HFFc6 (cell line): Measurements from ENCODE around the gene CHRDL1. TPM values are rescaled to one million over a fixed set of nuclear protein-coding genes. Genes with fewer than 3 reads are reported as not detected.

Source experiments
- DNase-seq: peaks from one replicate; pipeline ENCODE4 v3.0.0-alpha.2; 2018
- H3K27ac Mint-ChIP-seq: 2 replicates; pipeline ENCODE4 v1.8.0; 2020; ENCODE audit warnings: mild to moderate bottlenecking, mixed read lengths
- H3K27me3 Mint-ChIP-seq: 2 replicates; pipeline ENCODE4 v1.8.0; 2021; ENCODE audit warnings: mild to moderate bottlenecking, moderate library complexity, mixed read lengths; ENCODE audit not compliant: insufficient read depth
- H3K36me3 Mint-ChIP-seq: 2 replicates; pipeline ENCODE4 v1.8.0; 2021; ENCODE audit warnings: low read depth, mixed read lengths
- H3K4me1 Mint-ChIP-seq: 2 replicates; pipeline ENCODE4 v1.8.0; 2020; ENCODE audit warnings: low read depth, mixed read lengths
- H3K4me3 Mint-ChIP-seq: 2 replicates; pipeline ENCODE4 v1.8.0; 2020; ENCODE audit warnings: mild to moderate bottlenecking, moderate library complexity, mixed read lengths
- H3K9me3 Mint-ChIP-seq: 2 replicates; pipeline ENCODE4 v1.8.0; 2020; ENCODE audit warnings: mild to moderate bottlenecking, mixed read lengths
- total RNA-seq, 6 experiments: library from RNA; stranded (reverse); fragmentation: NEBNext Ultra II Directional; extraction: Animal tissue kit (Norgen Biotek cat#: 25700); gene quantifications; 2 replicates in 1 of 6; 3 replicates in 5 of 6; pipeline ENCODE4 v1.2.3, GENCODE V29; 2021
- TF ChIP-seq, protein P1 (sequence below): fragments of 200-600 bp; sonication (generic); IDR thresholded peaks from 2 replicates; pipeline ENCODE4 v1.5.0; 2021; ENCODE audit warnings: antibody characterized with exemption, mild to moderate bottlenecking

CHRDL1 gene
- total RNA-seq, 6 experiments from 2014 or later: 0.47 to 3.0 (median 2.3) TPM

GRCh38 chrX:110791071-110791470 lies 4.5 kb downstream of the CHRDL1 start:
- Mint-ChIP-seq H3K36me3 (no peaks in the 10 kb centered on the region), H3K27ac (no peak overlapping the region), H3K4me1 (peaks cover 31% of the 10 kb centered on the region), H3K9me3 (no peaks in the 10 kb centered on the region), H3K27me3 (no peaks in the 10 kb centered on the region), H3K4me3 (no peak overlapping the region)
- TF ChIP-seq, protein P1, sequence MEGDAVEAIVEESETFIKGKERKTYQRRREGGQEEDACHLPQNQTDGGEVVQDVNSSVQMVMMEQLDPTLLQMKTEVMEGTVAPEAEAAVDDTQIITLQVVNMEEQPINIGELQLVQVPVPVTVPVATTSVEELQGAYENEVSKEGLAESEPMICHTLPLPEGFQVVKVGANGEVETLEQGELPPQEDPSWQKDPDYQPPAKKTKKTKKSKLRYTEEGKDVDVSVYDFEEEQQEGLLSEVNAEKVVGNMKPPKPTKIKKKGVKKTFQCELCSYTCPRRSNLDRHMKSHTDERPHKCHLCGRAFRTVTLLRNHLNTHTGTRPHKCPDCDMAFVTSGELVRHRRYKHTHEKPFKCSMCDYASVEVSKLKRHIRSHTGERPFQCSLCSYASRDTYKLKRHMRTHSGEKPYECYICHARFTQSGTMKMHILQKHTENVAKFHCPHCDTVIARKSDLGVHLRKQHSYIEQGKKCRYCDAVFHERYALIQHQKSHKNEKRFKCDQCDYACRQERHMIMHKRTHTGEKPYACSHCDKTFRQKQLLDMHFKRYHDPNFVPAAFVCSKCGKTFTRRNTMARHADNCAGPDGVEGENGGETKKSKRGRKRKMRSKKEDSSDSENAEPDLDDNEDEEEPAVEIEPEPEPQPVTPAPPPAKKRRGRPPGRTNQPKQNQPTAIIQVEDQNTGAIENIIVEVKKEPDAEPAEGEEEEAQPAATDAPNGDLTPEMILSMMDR: no peak
- no peak for DNase-seq

DNA sequence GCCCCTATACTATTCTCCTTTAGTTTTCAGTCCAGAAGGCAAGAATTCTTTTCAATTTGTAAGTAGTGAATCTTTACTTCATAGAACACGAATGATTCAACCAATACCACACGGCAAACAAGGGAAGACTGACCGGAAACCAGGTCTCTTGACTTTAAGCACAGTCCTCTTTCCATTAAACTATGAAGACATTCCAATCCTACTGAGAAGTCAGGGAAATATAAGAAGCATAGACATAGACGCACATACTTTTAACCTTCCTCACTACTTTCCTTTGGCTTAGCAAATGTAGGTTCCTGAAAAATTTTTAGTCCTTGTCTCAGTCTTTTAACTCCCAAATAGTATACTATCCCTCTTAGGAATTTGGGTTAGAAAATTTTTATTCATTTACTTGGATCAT lies 9.1 kb downstream of the CHRDL1 start:
- peak; percentile 76 for DNase-seq
- H3K9me3 Mint-ChIP-seq: no peaks in the 10 kb centered on the region
- H3K27me3 Mint-ChIP-seq: no peaks in the 10 kb centered on the region
- TF ChIP-seq, protein P1: no peak
- peaks cover 36% of the 10 kb centered on the region for H3K4me1 Mint-ChIP-seq
- peak overlapping the region; percentile 52 for H3K4me3 Mint-ChIP-seq
- peak overlapping the region; percentile 81 for H3K27ac Mint-ChIP-seq
- H3K36me3 Mint-ChIP-seq: no peaks in the 10 kb centered on the region

- H3K36me3 Mint-ChIP-seq: peaks cover 9% of the 10 kb centered on the region
- peak overlapping the region; percentile 83 for H3K27ac Mint-ChIP-seq
- H3K4me1 Mint-ChIP-seq: peaks cover 38% of the 10 kb centered on the region
- peaks cover 16% of the 10 kb centered on the region for H3K9me3 Mint-ChIP-seq
- H3K4me3 Mint-ChIP-seq: 0 out of 2 replicates have a peak overlapping the region, but pooled peaks have one; percentile 3
- TF ChIP-seq, protein P1: no peak
- peak; percentile 83 for DNase-seq
- no peaks in the 10 kb centered on the region for H3K27me3 Mint-ChIP-seq
These were observed 35.8 kb downstream of the CHRDL1 start for GRCh38 chrX:110759785-110760184.

GRCh38 chrX:110758781-110759422 lies 36.7 kb downstream of the CHRDL1 start:
- no peak for DNase-seq
- Mint-ChIP-seq H3K4me3 (no peak overlapping the region), H3K27ac (peak overlapping the region; percentile 83), H3K9me3 (peaks cover 14% of the 10 kb centered on the region), H3K4me1 (peaks cover 47% of the 10 kb centered on the region), H3K36me3 (peaks cover 6% of the 10 kb centered on the region; the same call in 1 of the 2 replicates), H3K27me3 (no peaks in the 10 kb centered on the region)
- TF ChIP-seq, protein P1: no peak

DNA sequence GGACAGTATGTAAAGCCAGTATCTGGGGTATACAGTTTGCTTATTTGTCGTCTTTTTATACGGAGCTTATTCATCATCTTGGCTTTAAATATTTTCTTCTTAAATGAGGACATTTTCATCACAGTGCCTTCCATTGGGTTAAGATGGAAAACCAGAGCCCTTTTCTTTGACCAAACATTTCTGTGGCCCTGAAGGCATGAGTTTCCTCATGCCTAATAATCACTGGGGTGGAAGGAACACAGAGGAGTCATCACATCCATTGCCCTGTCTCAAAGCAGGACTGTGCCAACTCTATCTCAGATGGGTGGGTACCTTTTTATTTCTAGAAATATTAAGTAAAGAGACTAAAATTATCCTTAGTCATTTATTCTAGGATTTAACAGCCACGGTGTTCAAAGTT lies 40.0 kb downstream of the CHRDL1 start:
- no peak overlapping the region for H3K4me3 Mint-ChIP-seq
- TF ChIP-seq, protein P1: no peak
- peaks cover 14% of the 10 kb centered on the region for H3K9me3 Mint-ChIP-seq
- H3K36me3 Mint-ChIP-seq: peaks cover 6% of the 10 kb centered on the region; the same call in 1 of the 2 replicates
- H3K27ac Mint-ChIP-seq: no peak overlapping the region
- H3K27me3 Mint-ChIP-seq: no peaks in the 10 kb centered on the region
- H3K4me1 Mint-ChIP-seq: peaks cover 49% of the 10 kb centered on the region
- no peak for DNase-seq
